ENCODE results near the gene CMPK1. TPM values are rescaled to one million over a fixed set of nuclear protein-coding genes. Genes with fewer than 3 reads are reported as not detected.

CMPK1 gene
- total and polyA plus RNA-seq, 11 donors: 37.0 to 88.7 (median 72.5) TPM

GRCh38 chr1:47390843-47391242, 57.3 kb downstream of the CMPK1 start:
- 47 to 82% (median 71%) methylated on average over 2 of the region's 2 CpGs for WGBS, 4 donors
- intact Hi-C loops (cut with DNase I): loop anchor here in 2 of 10 donors (5.0 kb wide), 2 partner anchors 321 to 336 kb away; no protein-coding TSS in a partner anchor
- no peak for DNase-seq
- TF ChIP-seq CTCF (IDR thresholded peaks at IDR 0.05) (no peak), POLR2A (IDR thresholded peaks at IDR 0.05) (no peak)
- H3K27ac ChIP-seq: no peak overlapping the region
- ATAC-seq: no peak
- no peak overlapping the region for H3K4me3 ChIP-seq
- H3K27me3 ChIP-seq: peaks cover 0 to 15% (median 0%) of the 10 kb centered on the region in 9 donors
- H3K36me3 ChIP-seq: no peaks in the 10 kb centered on the region
- H3K4me1 ChIP-seq: peaks cover 0 to 10% (median 0%) of the 10 kb centered on the region in 12 donors
- H3K9me3 ChIP-seq: no peaks in the 10 kb centered on the region

- Histone ChIP-seq H3K4me1 (peaks cover 0 to 10% (median 0%) of the 10 kb centered on the region in 12 donors), H3K9me3 (no peaks in the 10 kb centered on the region), H3K4me3 (no peak overlapping the region), H3K27ac (no peak overlapping the region), H3K27me3 (peaks cover 0 to 26% (median 0%) of the 10 kb centered on the region in 9 donors), H3K36me3 (no peaks in the 10 kb centered on the region)
- TF ChIP-seq CTCF (IDR thresholded peaks at IDR 0.05): no peak
- no peak for TF ChIP-seq POLR2A (IDR thresholded peaks at IDR 0.05)
- DNase-seq: no peak
- 72 to 76% (median 75%) methylated on average over 5 of the region's 5 CpGs for WGBS, 4 donors
- intact Hi-C loops (cut with DNase I): loop anchor here in 2 of 10 donors (5.0 kb wide), 2 partner anchors 319 to 334 kb away; no protein-coding TSS in a partner anchor
- ATAC-seq: no peak
Measured at GRCh38 chr1:47393141-47393540, 59.6 kb downstream of the CMPK1 start.

GRCh38 chr1:47395433-47395832, 61.8 kb downstream of the CMPK1 start:
- H3K4me3 ChIP-seq: no peak overlapping the region
- peaks cover 0 to 34% (median 0%) of the 10 kb centered on the region in 9 donors for H3K27me3 ChIP-seq
- H3K36me3 ChIP-seq: no peaks in the 10 kb centered on the region
- ATAC-seq (no peak), DNase-seq (no peak)
- H3K27ac ChIP-seq: no peak overlapping the region
- no peaks in the 10 kb centered on the region for H3K4me1 ChIP-seq
- TF ChIP-seq POLR2A (IDR thresholded peaks at IDR 0.05) (no peak), CTCF (IDR thresholded peaks at IDR 0.05) (no peak)
- 72 to 88% (median 84%) methylated on average over 3 of the region's 3 CpGs for WGBS, 4 donors
- intact Hi-C loops (cut with DNase I): no loop called here
- H3K9me3 ChIP-seq: no peaks in the 10 kb centered on the region

- TF ChIP-seq CTCF (IDR thresholded peaks at IDR 0.05): no peak
- TF ChIP-seq POLR2A (IDR thresholded peaks at IDR 0.05): no peak
- H3K9me3 ChIP-seq: no peaks in the 10 kb centered on the region
- no peak overlapping the region for H3K27ac ChIP-seq
- H3K36me3 ChIP-seq: no peaks in the 10 kb centered on the region
- H3K4me3 ChIP-seq: no peak overlapping the region
- peaks cover 0 to 40% (median under 1%) of the 10 kb centered on the region in 9 donors for H3K27me3 ChIP-seq
- no peaks in the 10 kb centered on the region for H3K4me1 ChIP-seq
- ATAC-seq (no peak), DNase-seq (no peak)
- intact Hi-C loops (cut with DNase I): no loop called here
- 78 to 96% (median 95%) methylated on average over 6 of the region's 6 CpGs for WGBS, 4 donors
Measured at GRCh38 chr1:47396671-47397196, 63.1 kb downstream of the CMPK1 start.

Data from heart left ventricle (tissue), 16 donors.